ENCODE measurements around the gene PUM2. TPM values are rescaled to one million over a fixed set of nuclear protein-coding genes. Genes with fewer than 3 reads are reported as not detected.
"Not testable (repeated sequence)": the region's sequence is repeated elsewhere in the genome, so short reads cannot be mapped to it uniquely, and the experiment has no call there.

The PUM2 gene
- polyA plus RNA-seq, 1 experiment = 39.7 TPM

DNA sequence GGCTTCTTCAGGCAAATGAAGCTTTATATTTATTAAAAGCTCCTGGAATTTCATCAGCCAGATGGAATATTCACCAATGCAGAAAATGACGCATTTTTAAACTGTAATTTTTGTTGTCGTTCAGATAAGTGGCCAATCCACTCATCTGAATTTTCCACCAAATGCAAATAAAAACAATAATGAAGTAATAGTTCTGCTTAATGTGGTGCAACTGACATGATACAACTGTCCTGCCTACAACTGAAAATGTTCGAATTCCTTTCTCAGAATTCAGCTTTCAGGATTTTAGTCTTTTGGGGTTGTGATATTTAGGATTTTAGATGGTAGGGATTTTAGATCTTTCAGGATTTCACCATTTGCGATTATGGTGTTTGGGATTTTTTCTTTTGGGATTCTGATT is 27.1 kb upstream of the PUM2 start:
- Histone ChIP-seq H3K27me3 (ENCODE audit: control insufficient read depth, insufficient read depth, low read length) (no peaks in the 10 kb centered on the region), H3K36me3 (ENCODE audit: control insufficient read depth, insufficient read depth, low read length) (no peaks in the 10 kb centered on the region), H3K4me3 (ENCODE audit: low read depth, low read length) (no peak overlapping the region)
- POLR2A ChIA-PET = no interaction called here
- no peak for DNase-seq (ENCODE audit: low read depth)
- TF ChIP-seq, protein P1, sequence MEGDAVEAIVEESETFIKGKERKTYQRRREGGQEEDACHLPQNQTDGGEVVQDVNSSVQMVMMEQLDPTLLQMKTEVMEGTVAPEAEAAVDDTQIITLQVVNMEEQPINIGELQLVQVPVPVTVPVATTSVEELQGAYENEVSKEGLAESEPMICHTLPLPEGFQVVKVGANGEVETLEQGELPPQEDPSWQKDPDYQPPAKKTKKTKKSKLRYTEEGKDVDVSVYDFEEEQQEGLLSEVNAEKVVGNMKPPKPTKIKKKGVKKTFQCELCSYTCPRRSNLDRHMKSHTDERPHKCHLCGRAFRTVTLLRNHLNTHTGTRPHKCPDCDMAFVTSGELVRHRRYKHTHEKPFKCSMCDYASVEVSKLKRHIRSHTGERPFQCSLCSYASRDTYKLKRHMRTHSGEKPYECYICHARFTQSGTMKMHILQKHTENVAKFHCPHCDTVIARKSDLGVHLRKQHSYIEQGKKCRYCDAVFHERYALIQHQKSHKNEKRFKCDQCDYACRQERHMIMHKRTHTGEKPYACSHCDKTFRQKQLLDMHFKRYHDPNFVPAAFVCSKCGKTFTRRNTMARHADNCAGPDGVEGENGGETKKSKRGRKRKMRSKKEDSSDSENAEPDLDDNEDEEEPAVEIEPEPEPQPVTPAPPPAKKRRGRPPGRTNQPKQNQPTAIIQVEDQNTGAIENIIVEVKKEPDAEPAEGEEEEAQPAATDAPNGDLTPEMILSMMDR (IDR thresholded peaks at IDR 0.05; ENCODE audit: insufficient read depth, low read depth, low read length) = no peak
- CTCF ChIA-PET = interaction anchor here (0.5 to 7.1 kb wide), 14 partner anchors 8 to 264 kb away, joined by 3 to 77 read pairs (median 12); no protein-coding TSS in a partner anchor

DNA sequence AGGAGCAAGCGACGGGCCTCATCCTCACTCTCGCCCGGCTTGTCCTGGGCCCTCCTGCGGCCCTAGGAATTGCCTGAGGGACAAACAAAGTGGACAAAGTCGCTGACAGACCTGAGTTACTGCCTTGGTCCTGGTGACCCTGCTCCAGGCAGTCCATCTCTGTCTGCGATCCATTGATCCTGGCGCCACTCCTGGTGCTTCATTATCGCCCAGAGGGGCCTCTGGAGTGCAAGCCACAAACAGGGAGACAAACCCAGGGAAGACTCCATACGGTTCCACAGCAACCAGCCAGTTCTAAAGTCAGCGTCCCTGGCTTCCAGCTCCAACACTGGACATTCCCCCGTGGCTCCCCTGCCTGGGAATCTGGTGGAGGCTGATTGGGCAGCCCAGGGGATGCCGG is 24.3 kb upstream of the PUM2 start:
- H3K36me3 ChIP-seq (ENCODE audit: control insufficient read depth, insufficient read depth, low read length); H3K4me3 ChIP-seq (ENCODE audit: low read depth, low read length); POLR2A ChIA-PET; DNase-seq (ENCODE audit: low read depth); H3K27me3 ChIP-seq (ENCODE audit: control insufficient read depth, insufficient read depth, low read length); CTCF ChIA-PET: not testable (repeated sequence)

DNA sequence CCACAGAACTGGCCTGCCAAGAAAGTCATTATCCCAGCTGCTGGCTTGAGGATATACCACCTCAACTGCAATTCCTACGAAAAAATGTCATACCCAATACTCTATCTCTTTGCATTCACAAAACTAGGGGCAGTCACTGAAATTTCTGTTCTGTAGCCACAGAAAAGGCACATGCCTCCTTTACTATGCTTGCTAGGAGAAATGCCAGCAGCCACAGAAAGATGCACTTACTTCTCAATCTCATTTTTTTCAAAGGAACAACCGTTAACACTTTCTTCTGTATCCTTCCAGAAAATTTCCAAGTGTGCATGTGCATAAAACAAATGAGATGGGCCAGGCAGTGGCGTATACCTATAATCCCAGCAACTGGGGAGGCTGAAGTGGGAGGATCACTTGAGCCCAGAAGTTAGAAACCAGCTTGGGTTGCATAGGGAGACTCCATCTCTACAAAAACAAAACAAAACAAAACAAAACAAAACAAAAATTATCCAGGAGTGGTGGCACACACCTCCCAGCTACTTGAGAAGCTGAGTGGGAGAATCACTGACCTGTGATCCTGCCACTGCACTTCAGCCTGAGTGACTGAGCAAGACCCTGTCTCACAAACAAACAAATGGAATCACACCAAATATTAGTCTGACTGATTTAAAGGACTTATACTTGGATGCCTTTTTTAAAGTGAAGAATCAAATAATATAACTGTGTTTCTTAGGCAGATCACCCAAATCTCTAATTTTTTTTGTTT is 22.4 kb upstream of the PUM2 start:
- Histone ChIP-seq H3K4me3 (ENCODE audit: low read depth, low read length) (no peak overlapping the region), H3K36me3 (ENCODE audit: control insufficient read depth, insufficient read depth, low read length) (no peaks in the 10 kb centered on the region), H3K27me3 (ENCODE audit: control insufficient read depth, insufficient read depth, low read length) (peaks cover 3% of the 10 kb centered on the region; the same call in 1 of the 2 replicates)
- CTCF ChIA-PET = interaction anchor here (1.0 kb wide), 1 partner anchor 27 kb away, joined by 3 read pairs; no protein-coding TSS in a partner anchor
- no peak for DNase-seq (ENCODE audit: low read depth)
- TF ChIP-seq, protein P1 (IDR thresholded peaks at IDR 0.05; ENCODE audit: insufficient read depth, low read depth, low read length) = no peak
- POLR2A ChIA-PET = interaction anchor here (0.5 kb wide), 1 partner anchor 76 kb away, joined by 3 read pairs; no protein-coding TSS in a partner anchor

DNA sequence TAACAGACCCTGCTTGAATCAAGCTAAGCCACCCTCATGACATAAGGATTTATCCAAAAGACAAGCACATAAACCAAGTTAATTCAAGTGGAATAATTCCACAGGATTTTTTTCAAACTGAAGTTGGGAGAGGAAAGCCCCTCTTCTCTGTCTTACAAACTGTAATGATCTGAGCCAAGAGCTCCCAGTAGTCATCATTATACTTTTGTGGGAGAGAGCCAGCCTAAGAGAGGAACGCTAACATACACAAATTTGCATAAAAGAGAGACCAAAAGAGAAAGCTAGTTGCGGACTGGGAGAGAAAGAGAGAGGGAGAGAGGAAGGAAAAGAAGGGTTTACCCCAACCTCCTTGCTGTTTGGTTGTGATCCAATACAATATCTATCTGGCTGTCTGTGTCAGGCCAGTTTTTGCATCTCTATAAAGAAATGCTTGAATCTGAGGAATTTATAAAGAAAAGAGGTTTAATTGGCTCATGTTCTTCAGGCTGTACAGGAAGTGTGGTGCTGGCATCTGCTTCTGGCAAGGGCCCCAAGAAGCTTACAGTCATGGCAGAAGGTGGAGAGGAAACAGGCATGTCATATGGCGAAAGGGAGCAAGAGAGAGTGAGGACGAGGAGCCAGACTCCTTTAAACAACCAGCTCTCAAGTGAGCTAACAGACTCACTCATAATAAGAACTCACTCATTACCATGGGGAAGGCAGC is 20.8 kb upstream of the PUM2 start:
- Histone ChIP-seq H3K4me3 (ENCODE audit: low read depth, low read length) (no peak overlapping the region), H3K36me3 (ENCODE audit: control insufficient read depth, insufficient read depth, low read length) (no peaks in the 10 kb centered on the region), H3K27me3 (ENCODE audit: control insufficient read depth, insufficient read depth, low read length) (peaks cover 3% of the 10 kb centered on the region; the same call in 1 of the 2 replicates)
- CTCF ChIA-PET = interaction anchor here (0.7 kb wide), 2 partner anchors 73 to 272 kb away, joined by 3 read pairs; no protein-coding TSS in a partner anchor
- TF ChIP-seq, protein P1 (IDR thresholded peaks at IDR 0.05; ENCODE audit: insufficient read depth, low read depth, low read length) = no peak
- POLR2A ChIA-PET = no interaction called here
- no peak for DNase-seq (ENCODE audit: low read depth)

DNA sequence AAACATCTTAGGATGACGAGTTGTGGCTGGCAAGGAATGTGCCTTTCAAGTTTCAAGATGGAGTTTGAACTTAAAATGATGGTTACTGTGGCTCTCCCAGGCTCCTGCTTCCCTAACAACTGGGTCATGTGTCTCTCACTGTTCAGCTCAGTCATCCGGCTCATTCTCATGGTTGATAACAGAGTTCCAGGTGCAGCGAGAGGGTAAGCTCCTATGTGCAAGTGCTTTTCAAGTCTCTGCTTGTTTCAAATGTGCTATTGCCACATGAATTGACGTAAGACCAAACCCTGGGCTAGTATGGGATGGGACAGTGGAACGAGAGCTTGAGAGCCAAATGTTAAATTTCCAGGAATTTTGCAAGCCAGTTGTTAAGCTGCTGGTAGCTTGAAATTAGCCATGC is 19.5 kb upstream of the PUM2 start:
- DNase-seq (ENCODE audit: low read depth) = no peak
- ChIA-PET CTCF (interaction anchor here (0.7 to 1.4 kb wide), 3 partner anchors 8 to 41 kb away, joined by 4 to 8 read pairs (median 6); no protein-coding TSS in a partner anchor), POLR2A (no interaction called here)
- H3K27me3 ChIP-seq (ENCODE audit: control insufficient read depth, insufficient read depth, low read length) = peaks cover 3% of the 10 kb centered on the region; the same call in 1 of the 2 replicates
- H3K36me3 ChIP-seq (ENCODE audit: control insufficient read depth, insufficient read depth, low read length) = no peaks in the 10 kb centered on the region
- H3K4me3 ChIP-seq (ENCODE audit: low read depth, low read length) = no peak overlapping the region
- TF ChIP-seq, protein P1 (IDR thresholded peaks at IDR 0.05; ENCODE audit: insufficient read depth, low read depth, low read length) = no peak
